GM18505 (cell line): ENCODE data around the gene DPYSL5.

ENCODE experiments used
- ATAC-seq: cut with Tn5 transposase; IDR thresholded peaks from one replicate; pipeline ENCODE4 v1.9.1; 2021; ENCODE audit not compliant: unreplicated experiment
- POLR2A ChIP-seq: IDR thresholded peaks from 4 replicates; pipeline ENCODE4 v1.6.1; 2011; ENCODE audit warnings: borderline replicate concordance; ENCODE audit not compliant: insufficient read depth, insufficient read length; ENCODE audit errors: extremely low read depth

The DPYSL5 gene

DNA sequence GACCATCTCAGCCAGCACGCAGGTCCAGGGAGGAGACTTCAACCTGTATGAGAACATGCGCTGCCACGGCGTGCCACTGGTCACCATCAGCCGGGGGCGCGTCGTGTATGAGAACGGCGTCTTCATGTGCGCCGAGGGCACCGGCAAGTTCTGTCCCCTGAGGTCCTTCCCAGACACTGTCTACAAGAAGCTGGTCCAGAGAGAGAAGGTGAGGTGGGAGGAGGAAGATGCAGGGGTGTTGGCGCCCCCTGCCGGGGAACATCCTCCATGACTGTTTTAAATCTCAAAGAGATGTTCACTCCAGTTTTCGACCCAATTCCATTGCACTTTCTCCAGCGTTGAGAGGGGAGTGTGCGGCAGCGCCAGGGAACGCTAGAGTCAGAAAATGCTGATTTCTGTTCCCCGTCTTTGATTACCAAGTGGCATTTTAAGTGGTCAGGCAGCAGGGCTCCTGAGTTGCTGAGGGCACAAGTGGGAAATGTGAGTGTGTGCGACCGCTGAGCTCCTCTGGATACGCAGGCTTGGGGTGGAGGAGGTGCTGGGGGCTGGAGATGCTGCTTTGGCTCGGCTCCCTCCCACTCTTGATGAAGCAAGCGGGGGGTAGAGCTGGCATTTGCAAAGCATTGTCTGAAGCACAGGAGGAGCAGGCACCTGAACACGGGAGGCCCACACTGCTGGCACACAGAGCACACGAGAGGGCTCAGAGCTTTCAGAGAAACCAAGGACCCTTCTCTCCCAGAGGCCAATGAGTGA is 94.8 kb downstream of the DPYSL5 start:
- TF ChIP-seq POLR2A, result no peak
- no peak for ATAC-seq

GRCh38 chr2:26945991-26946750 is 98.2 kb downstream of the DPYSL5 start:
- TF ChIP-seq POLR2A, result no peak
- no peak for ATAC-seq

DNA sequence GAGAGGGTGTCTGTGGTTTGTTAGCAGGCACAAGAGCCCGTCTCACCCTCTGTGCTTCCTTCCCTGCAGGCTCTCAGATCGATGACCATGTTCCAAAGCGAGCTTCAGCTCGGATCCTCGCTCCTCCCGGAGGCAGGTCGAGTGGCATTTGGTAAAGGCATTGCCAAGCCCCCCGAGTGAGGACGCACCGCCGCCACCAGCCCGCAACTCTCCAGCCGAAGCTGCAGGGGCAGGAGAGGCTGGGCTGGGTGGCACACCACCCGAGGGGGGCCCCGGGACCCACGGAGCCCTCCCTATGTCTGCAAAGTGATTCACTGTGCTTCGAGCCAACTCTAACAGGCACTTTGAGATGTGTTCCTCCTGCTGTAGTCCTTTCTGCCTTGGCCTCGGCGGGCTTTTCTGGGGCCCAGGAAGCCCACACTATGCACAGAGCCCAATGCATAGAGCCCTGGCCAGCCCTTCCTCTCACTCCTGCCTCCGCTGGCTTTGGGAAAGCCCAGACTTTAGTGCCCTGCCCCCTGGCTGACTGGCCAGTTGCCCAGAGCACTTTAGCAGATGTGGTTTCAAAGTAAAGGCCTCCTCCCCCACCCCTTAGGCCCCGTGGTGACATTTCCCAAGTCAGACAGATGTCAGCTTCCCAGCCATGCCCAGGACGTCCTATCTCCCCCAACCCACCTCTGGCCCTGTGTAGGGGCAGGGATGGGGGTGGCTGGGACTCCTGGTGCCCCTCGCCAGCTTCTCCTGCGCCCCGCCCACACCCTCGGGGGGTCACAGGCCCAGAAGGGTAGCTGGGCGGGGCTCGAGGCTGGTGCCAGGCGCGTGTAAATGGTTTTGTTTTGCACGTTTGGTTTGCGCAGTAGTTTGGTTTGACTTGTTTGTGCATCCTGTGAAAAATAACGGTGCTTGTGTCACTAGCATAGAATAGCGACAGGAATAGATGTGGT is 99.2 kb downstream of the DPYSL5 start:
- no peak for TF ChIP-seq POLR2A
- ATAC-seq, result no peak

DNA sequence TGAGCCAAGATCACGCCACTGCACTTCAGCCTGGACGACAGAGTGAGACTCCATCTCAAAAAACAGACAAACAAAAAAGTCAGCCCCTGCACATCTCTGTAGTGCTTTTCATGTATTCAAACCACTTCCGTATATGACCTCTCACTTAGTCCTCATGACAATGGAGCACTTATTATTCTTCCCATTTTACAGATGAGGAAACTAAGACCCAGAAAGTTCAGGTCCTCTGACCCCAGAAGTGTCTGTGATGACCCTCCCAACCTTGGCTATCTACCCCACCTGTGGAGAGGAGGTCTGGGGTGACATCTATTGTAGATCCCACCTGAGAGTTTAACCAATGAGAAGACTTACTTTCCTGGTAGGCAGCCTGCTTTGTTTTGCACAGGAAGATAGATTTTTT is 100.9 kb downstream of the DPYSL5 start:
- TF ChIP-seq POLR2A, result no peak

GRCh38 chr2:26950246-26950645 is 102.3 kb downstream of the DPYSL5 start:
- ATAC-seq, result no peak
- TF ChIP-seq POLR2A, result no peak

More for the DNA sequence above, 100.9 kb downstream of the DPYSL5 start:
- ATAC-seq, result no peak

GRCh38 chr2:26951236-26951635 is 103.3 kb downstream of the DPYSL5 start:
- TF ChIP-seq POLR2A, result no peak
- ATAC-seq, result no peak

- no peak for ATAC-seq
- no peak for TF ChIP-seq POLR2A
These were observed 104.4 kb downstream of the DPYSL5 start for GRCh38 chr2:26952374-26952773.

- ATAC-seq, result no peak
- TF ChIP-seq POLR2A, result no peak
These were observed 106.2 kb downstream of the DPYSL5 start for GRCh38 chr2:26954135-26954534.

DNA sequence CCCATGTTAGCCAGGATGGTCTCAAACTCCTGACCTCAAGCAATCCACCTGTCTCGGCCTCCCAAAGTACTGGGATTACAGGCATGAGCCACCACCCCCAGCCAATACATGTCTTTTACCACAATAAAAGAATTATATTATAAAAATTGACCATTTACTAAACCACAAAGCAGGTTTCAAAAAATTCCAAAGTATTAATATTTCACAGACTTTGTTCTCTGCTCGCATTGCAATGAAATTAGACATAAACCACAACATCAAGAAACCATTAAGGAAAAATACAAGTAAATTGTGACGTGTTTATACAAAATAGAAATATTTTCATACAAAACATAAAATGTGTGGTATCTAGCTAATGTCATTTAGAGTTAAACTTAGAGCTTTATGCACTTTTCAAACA is 109.1 kb downstream of the DPYSL5 start:
- no peak for ATAC-seq
- TF ChIP-seq POLR2A, result no peak

GRCh38 chr2:26957534-26957933 is 109.6 kb downstream of the DPYSL5 start:
- ATAC-seq, result no peak
- TF ChIP-seq POLR2A, result no peak

DNA sequence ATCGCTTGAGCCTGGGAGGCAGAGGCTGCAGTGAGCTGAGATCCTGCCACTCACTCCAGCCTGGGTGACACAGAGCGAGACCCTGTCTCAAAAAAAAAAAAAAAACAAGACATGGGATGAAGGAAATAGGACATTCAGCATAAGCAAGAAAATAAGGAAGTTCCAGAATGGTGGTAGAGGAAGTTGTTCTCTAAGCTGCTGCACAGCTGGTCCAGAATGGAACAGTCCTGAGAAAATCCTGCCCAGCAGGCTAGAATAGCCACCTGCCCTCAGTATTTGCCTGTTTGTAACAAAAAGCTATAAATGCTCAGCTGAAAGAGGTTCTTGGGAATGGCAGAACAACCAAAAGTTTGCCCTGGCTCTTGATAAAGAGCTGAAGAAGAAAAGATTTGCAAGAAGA is 111.4 kb downstream of the DPYSL5 start:
- TF ChIP-seq POLR2A, result no peak

GRCh38 chr2:26964446-26965130 is 116.7 kb downstream of the DPYSL5 start:
- no peak for TF ChIP-seq POLR2A
- no peak for ATAC-seq

More for the DNA sequence above, 111.4 kb downstream of the DPYSL5 start:
- no peak for ATAC-seq
